AG08396 (cell line): Measurements from ENCODE around the gene NOP16.
"Not testable (repeated sequence)": the region's sequence is repeated elsewhere in the genome, so short reads cannot be mapped to it uniquely, and the experiment has no call there.

Experiments
- DNase-seq: peaks from one replicate; pipeline ENCODE4 v3.0.0; 2012; ENCODE audit warnings: low spot score, mixed read lengths

Gene NOP16

DNA sequence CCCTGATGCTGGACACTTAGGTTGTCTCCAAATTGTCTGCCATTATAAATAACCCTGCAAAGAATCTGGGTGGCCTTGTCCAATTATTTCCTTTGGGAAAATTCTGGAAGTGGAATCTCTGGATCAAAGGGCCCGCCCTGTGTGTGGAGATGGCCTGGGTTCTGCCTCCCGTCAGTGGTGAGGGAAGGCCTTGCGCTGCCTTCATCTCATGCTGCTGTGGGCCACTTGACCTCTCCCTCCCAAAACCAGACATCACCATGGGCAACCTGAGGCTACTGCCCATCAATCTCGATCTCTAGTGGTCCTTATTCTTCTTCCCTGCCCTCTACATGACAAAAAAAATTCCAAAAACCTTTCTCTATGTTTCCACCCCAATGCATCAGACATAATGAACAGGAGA is 21.4 kb upstream of the NOP16 start:
- DNase-seq = no peak

GRCh38 chr5:176408590-176408989 is 20.2 kb upstream of the NOP16 start:
- DNase-seq = no peak

DNA sequence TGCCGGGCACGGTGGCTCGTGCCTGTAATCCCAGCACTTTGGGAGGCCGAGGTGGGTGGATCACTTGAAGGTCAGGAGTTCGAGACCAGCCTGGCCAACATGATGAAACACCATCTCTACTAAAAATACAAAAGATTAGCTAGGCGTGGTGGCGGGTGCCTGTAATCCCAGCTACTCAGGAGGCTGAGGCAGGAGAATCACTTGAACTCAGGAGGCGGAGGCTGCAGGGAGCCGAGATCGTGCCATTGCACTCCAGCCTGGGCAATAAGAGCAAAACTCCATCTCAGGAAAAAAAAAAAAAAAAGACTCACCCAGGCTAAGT is 19.8 kb upstream of the NOP16 start:
- DNase-seq = not testable (repeated sequence)

DNA sequence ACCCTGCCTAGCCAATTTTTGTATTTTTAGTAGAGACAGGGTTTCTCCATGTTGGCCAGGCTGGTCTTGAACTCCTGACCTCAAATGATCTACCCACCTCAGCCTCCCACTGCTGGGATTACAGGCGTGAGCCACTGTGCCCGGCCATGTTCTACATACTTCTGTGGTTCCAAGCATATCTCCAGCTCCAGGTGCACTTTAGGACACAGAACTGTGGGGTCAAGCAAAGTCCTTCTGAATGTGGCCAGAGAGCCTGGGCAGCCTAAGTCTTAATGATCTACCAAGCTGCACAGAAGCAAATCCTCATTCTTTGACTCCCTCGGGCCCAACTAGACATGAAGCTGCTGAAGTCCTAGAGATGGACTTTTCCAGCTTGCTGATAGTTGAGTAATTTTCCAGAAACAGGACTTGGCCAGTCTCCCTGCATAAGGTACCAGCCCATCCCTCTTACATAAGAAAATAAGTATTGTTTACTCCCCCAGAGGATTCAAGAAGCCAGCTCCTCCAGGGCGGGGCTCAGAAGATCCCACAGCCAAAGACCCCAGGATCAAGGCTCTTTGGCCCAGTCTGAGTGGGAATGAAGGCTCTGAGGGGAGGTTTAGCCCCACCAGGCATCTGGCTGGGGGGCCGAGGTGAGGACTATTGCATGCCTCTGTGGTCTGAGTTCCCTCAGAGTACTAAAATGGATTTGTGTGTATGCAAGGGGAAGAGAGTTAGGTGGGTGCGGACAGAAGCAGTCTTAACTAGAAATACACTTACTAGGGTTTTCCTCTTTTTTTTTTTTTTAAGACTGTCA is 19.3 kb upstream of the NOP16 start:
- DNase-seq = no peak

DNA sequence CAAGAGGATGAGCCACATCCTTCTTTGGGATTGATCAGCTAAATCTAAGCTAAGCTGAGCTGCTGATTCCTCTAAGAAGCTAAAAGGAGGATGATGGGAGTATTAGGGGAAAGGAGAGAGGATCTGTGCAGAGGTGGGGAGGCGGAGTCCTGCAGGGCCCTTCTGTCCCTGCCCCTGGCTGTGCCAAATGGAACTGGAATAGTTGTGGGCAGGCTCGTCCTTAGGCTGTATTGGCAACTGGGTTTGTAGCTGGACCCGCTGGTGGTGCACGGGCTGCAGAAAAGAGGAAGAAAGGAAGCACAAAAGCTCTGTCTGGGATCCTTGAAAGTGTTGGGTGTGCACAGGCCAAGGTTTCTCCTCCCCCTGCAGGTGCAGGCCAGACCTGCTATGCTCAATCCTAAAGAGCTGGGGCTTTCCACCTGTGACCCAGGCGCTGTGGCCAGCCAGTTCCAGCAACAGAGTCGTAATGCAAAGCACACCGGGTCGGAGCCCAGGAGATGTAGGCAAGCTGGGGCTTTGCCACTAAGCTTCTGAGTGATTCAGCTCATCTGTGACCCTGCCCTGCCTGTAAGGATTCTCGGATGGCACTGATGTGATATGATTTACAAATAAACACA is 18.1 kb upstream of the NOP16 start:
- no peak for DNase-seq

GRCh38 chr5:176405656-176406435 is 17.4 kb upstream of the NOP16 start:
- DNase-seq = no peak

- no peak for DNase-seq
Measured at GRCh38 chr5:176401281-176402205, 13.1 kb upstream of the NOP16 start.

DNA sequence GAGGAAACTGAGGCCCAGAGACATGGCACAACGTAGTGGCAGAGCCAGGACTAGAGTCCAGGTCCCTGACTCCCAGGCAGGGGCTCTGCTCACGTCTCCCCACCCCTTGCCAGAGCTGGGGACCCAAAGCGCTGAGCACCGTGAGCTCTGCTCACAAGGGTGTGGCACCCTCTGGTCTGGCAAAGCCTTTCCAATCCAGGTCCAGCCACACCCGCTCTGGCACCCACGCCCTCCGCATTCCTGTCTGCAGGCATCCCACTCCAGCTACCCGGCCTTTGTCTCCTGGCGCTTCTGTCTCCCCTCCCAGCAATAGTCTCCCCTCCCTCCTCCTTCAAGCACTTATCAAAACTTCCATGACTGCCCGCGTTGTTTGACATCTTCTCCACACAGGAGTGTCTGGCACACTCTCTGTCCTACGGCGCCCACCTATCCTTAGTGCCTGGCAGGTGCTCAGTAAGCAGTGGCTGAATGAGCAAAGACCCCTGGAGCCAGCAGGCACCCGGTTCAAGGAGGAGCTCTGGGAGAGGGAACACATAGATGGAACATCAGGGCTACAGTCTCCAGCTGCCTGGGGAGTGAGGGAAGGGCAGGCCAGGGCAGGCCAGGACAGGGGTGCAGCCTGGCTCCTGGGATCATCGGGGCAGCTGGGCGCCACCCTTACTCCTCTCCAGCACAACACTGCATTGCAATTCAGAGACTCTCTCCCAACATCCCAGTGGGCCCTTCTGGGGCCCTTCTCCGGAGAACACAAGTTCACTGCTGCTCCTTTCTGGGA is 12.2 kb upstream of the NOP16 start:
- no peak for DNase-seq

GRCh38 chr5:176397736-176398420 is 9.5 kb upstream of the NOP16 start:
- no peak for DNase-seq

- no peak for DNase-seq
Measured at GRCh38 chr5:176396330-176396729, 7.9 kb upstream of the NOP16 start.

DNA sequence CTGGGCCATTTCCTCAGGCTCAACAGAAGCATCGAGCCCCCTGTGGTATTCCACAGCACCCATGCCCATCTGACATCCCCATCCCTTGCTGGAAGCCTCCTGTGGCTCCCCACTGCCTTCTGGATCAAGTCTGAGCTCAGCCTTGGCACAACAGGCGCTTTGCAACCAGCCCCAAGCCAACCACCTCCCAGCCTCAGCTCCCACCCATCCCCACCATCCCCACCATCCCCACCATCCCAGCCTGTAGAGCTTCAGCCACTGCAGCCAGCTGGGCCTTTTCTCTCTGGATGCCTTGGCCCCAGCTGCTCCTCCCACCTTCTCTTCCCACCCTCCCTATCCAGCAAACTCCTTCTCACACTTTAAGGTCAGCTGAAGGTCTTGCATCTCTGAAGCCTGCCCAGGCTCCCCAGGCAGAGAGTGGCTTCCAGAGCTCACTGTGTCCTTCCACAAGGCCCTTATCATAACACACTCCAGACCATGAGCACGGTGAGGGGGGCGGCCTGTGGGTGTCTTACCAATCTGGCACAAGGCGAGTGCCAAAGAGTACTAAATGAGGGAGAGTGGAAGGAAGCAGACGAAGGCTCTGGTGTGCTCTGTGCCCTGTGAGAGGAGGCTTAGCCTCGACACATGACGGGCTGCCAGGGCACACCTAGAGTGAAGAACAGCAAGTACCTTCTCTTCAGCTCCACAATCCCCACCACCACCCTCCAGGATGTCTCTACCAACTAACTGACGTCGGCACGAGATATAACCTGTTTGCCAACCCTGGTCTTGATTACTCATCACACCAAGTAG is 6.7 kb upstream of the NOP16 start:
- peak; percentile 45 for DNase-seq

DNA sequence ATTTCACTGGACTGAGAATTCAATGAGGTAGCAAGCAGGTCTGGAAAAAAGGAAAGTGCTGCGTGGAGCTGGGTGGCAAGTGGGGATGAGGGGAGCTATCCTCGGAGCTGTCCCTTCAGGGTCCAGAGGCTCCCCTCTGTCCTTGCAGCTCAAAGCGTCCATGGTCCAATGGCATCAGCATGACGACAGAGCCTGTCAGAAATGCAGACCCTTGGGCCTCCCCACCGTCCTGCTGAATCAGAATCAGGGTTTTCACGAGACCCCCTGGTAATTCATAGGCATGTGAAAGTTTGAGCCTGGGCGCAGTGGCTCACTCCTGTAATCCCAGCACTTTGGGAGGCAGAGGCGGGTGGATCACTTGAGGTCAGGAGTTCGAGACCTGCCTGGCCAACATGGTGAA is 5.7 kb upstream of the NOP16 start:
- no peak for DNase-seq

DNA sequence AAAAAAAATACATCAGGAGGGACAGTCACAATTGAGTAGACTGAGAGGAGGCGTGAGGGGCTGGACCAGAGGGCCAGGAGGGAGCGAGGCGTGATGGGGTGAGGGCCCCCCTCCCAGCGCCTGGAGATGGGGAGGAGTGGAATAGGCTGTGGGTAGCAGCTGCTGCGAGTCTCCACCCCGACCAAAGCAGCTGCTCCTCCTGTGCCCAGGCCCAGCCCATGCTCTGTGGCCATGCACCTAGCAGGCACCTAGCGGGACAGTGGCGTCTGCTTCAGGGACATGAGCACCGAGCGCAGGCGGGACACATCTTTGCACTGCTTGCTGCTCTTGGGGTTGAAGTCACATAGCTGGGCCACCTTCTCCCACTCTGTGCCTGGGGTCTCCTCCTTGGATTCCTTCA is 4.1 kb upstream of the NOP16 start:
- no peak for DNase-seq

DNA sequence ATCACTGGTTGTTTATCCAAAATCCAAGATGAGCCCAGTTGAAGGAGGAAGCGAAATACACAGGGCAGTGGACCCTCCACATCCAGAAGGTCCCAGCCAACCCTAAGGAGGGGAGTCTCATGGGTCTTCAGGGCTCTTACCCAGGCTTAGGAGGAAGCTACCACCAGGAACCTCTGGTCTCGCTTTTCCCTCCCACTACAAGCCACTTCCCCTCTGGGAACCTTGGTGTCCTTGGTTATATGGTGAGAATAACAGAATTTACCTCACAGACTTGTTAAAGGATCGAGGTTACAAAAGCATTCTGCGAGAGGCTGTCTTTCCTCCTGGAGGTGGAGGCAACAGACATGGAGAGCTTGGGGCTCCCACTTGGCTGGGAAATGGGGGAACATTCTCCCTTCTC is 3.6 kb upstream of the NOP16 start:
- no peak for DNase-seq

- DNase-seq = no peak
Measured at GRCh38 chr5:176391479-176391878, 3.1 kb upstream of the NOP16 start.

GRCh38 chr5:176389135-176390123 is 1.0 kb upstream of the NOP16 start:
- DNase-seq = peak; percentile 47

- DNase-seq = peak; percentile 36
Measured at GRCh38 chr5:176388003-176388443, 375 bp downstream of the NOP16 start.

DNA sequence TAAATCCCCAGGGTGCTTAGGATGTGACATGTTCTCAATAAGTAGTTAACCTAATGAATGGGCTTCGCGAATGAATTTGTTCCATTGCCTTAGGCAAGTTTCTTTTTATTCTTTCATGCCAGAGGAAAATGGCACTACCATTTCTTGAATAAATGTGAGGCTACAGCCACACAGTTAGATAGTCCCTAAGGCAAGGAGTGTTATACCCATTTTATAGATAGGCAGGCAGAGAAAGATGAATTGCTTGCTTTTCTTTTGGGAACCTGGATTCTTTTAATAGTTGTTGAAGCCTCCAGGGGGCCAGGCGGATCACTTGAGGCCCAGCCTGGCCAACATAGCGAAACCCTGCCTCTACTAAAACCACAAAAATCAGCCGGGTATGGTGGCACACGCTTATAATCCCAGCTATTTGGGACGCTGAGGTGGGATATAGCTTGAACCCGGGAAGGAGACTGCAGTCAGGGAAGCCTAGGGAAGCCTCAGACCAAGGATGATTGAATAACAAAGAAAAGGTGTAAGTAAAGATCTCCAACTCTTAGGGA is 943 bp downstream of the NOP16 start:
- DNase-seq = no peak
